HFFc6 (cell line): ENCODE measurements around the gene FAM171A1. TPM values are rescaled to one million over a fixed set of nuclear protein-coding genes. Genes with fewer than 3 reads are reported as not detected.

ENCODE experiments used
- DNase-seq: peaks from one replicate; pipeline ENCODE4 v3.0.0-alpha.2; 2018
- H3K27ac Mint-ChIP-seq: 2 replicates; pipeline ENCODE4 v1.8.0; 2020; ENCODE audit warnings: mild to moderate bottlenecking, mixed read lengths
- H3K27me3 Mint-ChIP-seq: 2 replicates; pipeline ENCODE4 v1.8.0; 2021; ENCODE audit warnings: mild to moderate bottlenecking, moderate library complexity, mixed read lengths; ENCODE audit not compliant: insufficient read depth
- H3K36me3 Mint-ChIP-seq: 2 replicates; pipeline ENCODE4 v1.8.0; 2021; ENCODE audit warnings: low read depth, mixed read lengths
- H3K4me1 Mint-ChIP-seq: 2 replicates; pipeline ENCODE4 v1.8.0; 2020; ENCODE audit warnings: low read depth, mixed read lengths
- H3K4me3 Mint-ChIP-seq: 2 replicates; pipeline ENCODE4 v1.8.0; 2020; ENCODE audit warnings: mild to moderate bottlenecking, moderate library complexity, mixed read lengths
- H3K9me3 Mint-ChIP-seq: 2 replicates; pipeline ENCODE4 v1.8.0; 2020; ENCODE audit warnings: mild to moderate bottlenecking, mixed read lengths
- CTCF ChIP-seq: fragments of 200-600 bp; sonication (generic); IDR thresholded peaks from 2 replicates; pipeline ENCODE4 v1.5.0; 2021; ENCODE audit warnings: antibody characterized with exemption, mild to moderate bottlenecking
- total RNA-seq, 6 experiments: library from RNA; stranded (reverse); fragmentation: NEBNext Ultra II Directional; extraction: Animal tissue kit (Norgen Biotek cat#: 25700); gene quantifications; 2 replicates in 1 of 6; 3 replicates in 5 of 6; pipeline ENCODE4 v1.2.3, GENCODE V29; 2021

FAM171A1 gene
- total RNA-seq, 6 experiments from 2014 or later: 33.4 to 60.7 (median 48.6) TPM

GRCh38 chr10:15313843-15314242, 57.2 kb downstream of the FAM171A1 start:
- DNase-seq: no peak
- peaks cover 3% of the 10 kb centered on the region for H3K27me3 Mint-ChIP-seq
- TF ChIP-seq CTCF: no peak
- H3K4me3 Mint-ChIP-seq: no peak overlapping the region
- peaks cover 4% of the 10 kb centered on the region; the same call in 1 of the 2 replicates for H3K36me3 Mint-ChIP-seq
- H3K27ac Mint-ChIP-seq: no peak overlapping the region
- H3K4me1 Mint-ChIP-seq: peaks cover 4% of the 10 kb centered on the region; the same call in 1 of the 2 replicates
- H3K9me3 Mint-ChIP-seq: no peaks in the 10 kb centered on the region

- Mint-ChIP-seq H3K4me1 (no peaks in the 10 kb centered on the region), H3K4me3 (no peak overlapping the region), H3K27me3 (peaks cover 3% of the 10 kb centered on the region), H3K27ac (no peak overlapping the region), H3K9me3 (no peaks in the 10 kb centered on the region), H3K36me3 (no peaks in the 10 kb centered on the region)
- no peak for DNase-seq
- no peak for TF ChIP-seq CTCF
These were observed 58.0 kb downstream of the FAM171A1 start for GRCh38 chr10:15313047-15313446.

GRCh38 chr10:15311569-15312280, 59.4 kb downstream of the FAM171A1 start:
- no peak for DNase-seq
- H3K4me1 Mint-ChIP-seq: no peaks in the 10 kb centered on the region
- H3K36me3 Mint-ChIP-seq: no peaks in the 10 kb centered on the region
- no peak for TF ChIP-seq CTCF
- H3K9me3 Mint-ChIP-seq: no peaks in the 10 kb centered on the region
- H3K27ac Mint-ChIP-seq: no peak overlapping the region
- no peak overlapping the region for H3K4me3 Mint-ChIP-seq
- H3K27me3 Mint-ChIP-seq: peaks cover 3% of the 10 kb centered on the region

- Mint-ChIP-seq H3K4me1 (no peaks in the 10 kb centered on the region), H3K27ac (no peak overlapping the region), H3K27me3 (peaks cover 3% of the 10 kb centered on the region), H3K36me3 (no peaks in the 10 kb centered on the region), H3K9me3 (no peaks in the 10 kb centered on the region), H3K4me3 (no peak overlapping the region)
- no peak for TF ChIP-seq CTCF
- DNase-seq: no peak
These were observed 60.1 kb downstream of the FAM171A1 start for GRCh38 chr10:15310776-15311568.

- Mint-ChIP-seq H3K4me1 (no peaks in the 10 kb centered on the region), H3K9me3 (no peaks in the 10 kb centered on the region), H3K36me3 (no peaks in the 10 kb centered on the region), H3K4me3 (no peak overlapping the region), H3K27me3 (peaks cover 6% of the 10 kb centered on the region), H3K27ac (no peak overlapping the region)
- no peak for TF ChIP-seq CTCF
- no peak for DNase-seq
These were observed 61.9 kb downstream of the FAM171A1 start for GRCh38 chr10:15309221-15309620.
